ENCODE data around the gene CFAP45. TPM values are rescaled to one million over a fixed set of nuclear protein-coding genes. Genes with fewer than 3 reads are reported as not detected.

The CFAP45 gene
- polyA plus RNA-seq, 3 donors, result 0.12 to 1.0 TPM; not detected in 1

DNA sequence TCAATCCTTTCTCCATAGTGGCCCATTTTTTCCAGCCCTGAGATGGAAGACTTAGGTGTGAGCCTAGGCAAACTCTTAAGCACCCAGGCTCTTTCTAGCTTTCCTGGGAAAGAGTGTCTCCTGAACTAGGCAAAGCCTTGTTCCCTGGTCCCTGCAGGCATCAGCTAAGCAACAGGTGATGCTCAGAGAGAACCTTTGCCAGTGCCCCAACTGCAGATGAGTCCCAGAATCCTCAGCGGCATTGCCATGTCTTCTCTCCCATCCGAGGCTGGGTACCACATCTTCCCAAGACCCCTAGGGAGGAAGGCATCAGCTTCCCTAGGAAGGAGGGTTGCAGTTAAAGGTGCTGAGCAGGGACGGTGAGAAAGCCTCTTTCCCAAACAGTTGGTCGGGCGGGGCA is 29.3 kb downstream of the CFAP45 start:
- 93% methylated on average over 3 of the region's 5 CpGs for WGBS (ENCODE audit: insufficient coverage)
- intact Hi-C loops (cut with micrococcal nuclease), result no loop called here

DNA sequence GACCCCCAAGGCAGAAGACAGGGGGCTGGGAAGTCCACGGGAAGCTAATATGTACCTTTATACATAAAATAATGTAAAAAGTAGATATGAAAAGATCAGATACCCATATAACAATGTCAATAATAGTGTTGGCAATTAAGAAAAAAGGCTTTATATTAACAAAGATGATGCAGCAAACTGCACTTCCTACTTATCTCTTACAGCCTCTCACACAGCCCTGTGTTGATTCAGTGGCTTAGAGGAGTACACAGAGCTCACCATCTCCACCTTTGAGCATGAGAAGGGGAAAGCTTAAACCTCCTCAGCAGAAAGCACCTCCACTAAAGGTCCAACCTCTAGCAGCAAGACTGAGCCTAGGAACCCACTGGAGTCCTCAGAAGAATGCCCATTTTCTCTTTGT is 30.4 kb downstream of the CFAP45 start:
- H3K4me1 Mint-ChIP-seq, result peaks cover 25% of the 10 kb centered on the region
- H3K36me3 Mint-ChIP-seq, result no peaks in the 10 kb centered on the region
- no peak overlapping the region for H3K27ac ChIP-seq (ENCODE audit: low read depth in 1 of 2, low read length in 2 of 2)
- intact Hi-C loops (cut with micrococcal nuclease), result no loop called here
- H3K4me3 ChIP-seq (replicated peaks in 1 of 3; ENCODE audit: low read depth in 2 of 3, low read length in 3 of 3), result no peak overlapping the region
- H3K27me3 ChIP-seq (ENCODE audit: control insufficient read depth in 2 of 2, insufficient read depth in 2 of 2, low read length in 2 of 2), result no peaks in the 10 kb centered on the region
- no CpG with 5 or more reads among the region's 1 CpG for WGBS (ENCODE audit: insufficient coverage)
- no peak overlapping the region for H3K4me3 Mint-ChIP-seq
- H3K4me2 ChIP-seq (replicated peaks; ENCODE audit: extremely low read depth, low read length, poor library complexity, severe bottlenecking), result no peak overlapping the region
- no peaks in the 10 kb centered on the region for H4K20me1 ChIP-seq (ENCODE audit: insufficient read depth, low read length)
- H2AFZ ChIP-seq (ENCODE audit: insufficient read depth, low read depth, low read length, poor library complexity, severe bottlenecking), result no peak overlapping the region
- no peaks in the 10 kb centered on the region for H3K36me3 ChIP-seq (replicated peaks in 1 of 2; ENCODE audit: control insufficient read depth in 1 of 2, insufficient read depth in 2 of 2, low read length in 2 of 2)
- no peak overlapping the region for H3K9ac ChIP-seq (ENCODE audit: insufficient read depth, low read length, poor library complexity, severe bottlenecking)
- DNase-seq, result no peak
- H3K79me2 ChIP-seq (ENCODE audit: insufficient read depth, low read length), result no peaks in the 10 kb centered on the region
- peak overlapping the region in 2 of 7 donors; percentile 40 to 47 for H3K27ac Mint-ChIP-seq
- no peaks in the 10 kb centered on the region for H3K9me3 Mint-ChIP-seq
- H3K9me3 ChIP-seq (replicated peaks in 1 of 2; ENCODE audit: control insufficient read depth in 1 of 2, insufficient read depth in 1 of 2, low read length in 2 of 2), result no peaks in the 10 kb centered on the region
- peaks cover 21 to 22% of the 10 kb centered on the region in 2 donors for H3K4me1 ChIP-seq (ENCODE audit: control insufficient read depth in 1 of 2, insufficient read depth in 2 of 2, low read length in 2 of 2)
- peaks cover 11 to 14% (median 11%) of the 10 kb centered on the region in 3 donors for H3K27me3 Mint-ChIP-seq (ENCODE audit: low read depth in 3 of 3)
- TF ChIP-seq, protein P1, sequence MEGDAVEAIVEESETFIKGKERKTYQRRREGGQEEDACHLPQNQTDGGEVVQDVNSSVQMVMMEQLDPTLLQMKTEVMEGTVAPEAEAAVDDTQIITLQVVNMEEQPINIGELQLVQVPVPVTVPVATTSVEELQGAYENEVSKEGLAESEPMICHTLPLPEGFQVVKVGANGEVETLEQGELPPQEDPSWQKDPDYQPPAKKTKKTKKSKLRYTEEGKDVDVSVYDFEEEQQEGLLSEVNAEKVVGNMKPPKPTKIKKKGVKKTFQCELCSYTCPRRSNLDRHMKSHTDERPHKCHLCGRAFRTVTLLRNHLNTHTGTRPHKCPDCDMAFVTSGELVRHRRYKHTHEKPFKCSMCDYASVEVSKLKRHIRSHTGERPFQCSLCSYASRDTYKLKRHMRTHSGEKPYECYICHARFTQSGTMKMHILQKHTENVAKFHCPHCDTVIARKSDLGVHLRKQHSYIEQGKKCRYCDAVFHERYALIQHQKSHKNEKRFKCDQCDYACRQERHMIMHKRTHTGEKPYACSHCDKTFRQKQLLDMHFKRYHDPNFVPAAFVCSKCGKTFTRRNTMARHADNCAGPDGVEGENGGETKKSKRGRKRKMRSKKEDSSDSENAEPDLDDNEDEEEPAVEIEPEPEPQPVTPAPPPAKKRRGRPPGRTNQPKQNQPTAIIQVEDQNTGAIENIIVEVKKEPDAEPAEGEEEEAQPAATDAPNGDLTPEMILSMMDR (IDR thresholded peaks at IDR 0.05), result no peak

More for the DNA sequence above, 29.3 kb downstream of the CFAP45 start:
- no peaks in the 10 kb centered on the region for H3K27me3 ChIP-seq (ENCODE audit: control insufficient read depth in 2 of 2, insufficient read depth in 2 of 2, low read length in 2 of 2)
- TF ChIP-seq, protein P1 (IDR thresholded peaks at IDR 0.05), result no peak
- Mint-ChIP-seq H3K36me3 (no peaks in the 10 kb centered on the region), H3K27ac (peak overlapping the region in 1 of 7 donors; percentile 15), H3K4me1 (peaks cover 27% of the 10 kb centered on the region), H3K27me3 (ENCODE audit: low read depth in 3 of 3) (peaks cover 8 to 13% (median 13%) of the 10 kb centered on the region in 3 donors), H3K4me3 (no peak overlapping the region), H3K9me3 (no peaks in the 10 kb centered on the region)
- no peak for DNase-seq
- H3K4me1 ChIP-seq (ENCODE audit: control insufficient read depth in 1 of 2, insufficient read depth in 2 of 2, low read length in 2 of 2), result peaks cover 21 to 22% of the 10 kb centered on the region in 2 donors
- H3K4me2 ChIP-seq (replicated peaks; ENCODE audit: extremely low read depth, low read length, poor library complexity, severe bottlenecking), result no peak overlapping the region
- H2AFZ ChIP-seq (ENCODE audit: insufficient read depth, low read depth, low read length, poor library complexity, severe bottlenecking), result no peak overlapping the region
- H3K9me3 ChIP-seq (replicated peaks in 1 of 2; ENCODE audit: control insufficient read depth in 1 of 2, insufficient read depth in 1 of 2, low read length in 2 of 2), result no peaks in the 10 kb centered on the region
- H3K4me3 ChIP-seq (replicated peaks in 1 of 3; ENCODE audit: low read depth in 2 of 3, low read length in 3 of 3), result no peak overlapping the region
- no peaks in the 10 kb centered on the region for H4K20me1 ChIP-seq (ENCODE audit: insufficient read depth, low read length)
- H3K79me2 ChIP-seq (ENCODE audit: insufficient read depth, low read length), result no peaks in the 10 kb centered on the region
- H3K9ac ChIP-seq (ENCODE audit: insufficient read depth, low read length, poor library complexity, severe bottlenecking), result no peak overlapping the region
- H3K36me3 ChIP-seq (replicated peaks in 1 of 2; ENCODE audit: control insufficient read depth in 1 of 2, insufficient read depth in 2 of 2, low read length in 2 of 2), result no peaks in the 10 kb centered on the region
- no peak overlapping the region for H3K27ac ChIP-seq (ENCODE audit: low read depth in 1 of 2, low read length in 2 of 2)

Data from CD14-positive monocyte (primary cell).